Heart left ventricle (tissue), 13 donors: ENCODE data around the gene MMP12.

Experiments
- CTCF ChIP-seq, 12 donors: fragments of 200-600 bp; sonication (generic) in 4 of 12; IDR thresholded peaks; one replicate each; pipeline versions ENCODE4 v1.5.0 to v1.8.0; 2018 to 2022; ENCODE audit warnings: antibody characterized with exemption in 12 of 12, mild to moderate bottlenecking in 5 of 12
- POLR2A ChIP-seq, 2 donors: fragments of 450-650 bp; IDR thresholded peaks; one replicate each; pipeline ENCODE4 v1.6.1; 2017; ENCODE audit warnings: antibody characterized with exemption in 2 of 2, mild to moderate bottlenecking in 2 of 2, moderate library complexity in 2 of 2
- donor health status: ischemic (EF 13 %, LVEDD 7.1; RV severe dilation, severe dysfunction).
- donor health status: DM: no; HTN: yes; CAD: no.
- donor health status: DM: no; HTN: no; CAD: no.
- donor health status: ischemic (EF 25% LVEDD 6.9; RV normal size, moderate dysfunction).
- donor health status: ischemic (EF 25% LVEDD 5.7; RV mildly dilated, moderate dysfunction).
- donor health status: ischemic (EF 35%, LVEDD 5.7; RV mildly dilated, moderate dysfunction).
- donor health status: nonischemic (EF 11% LVEDD 7.7; RV severe dilation, severe dysfunction).
- donor health status: DM: yes; HTN: yes; CAD: no.
- donor health status: PGD.
- donor health status: ischemic (EF 29% LVEDD 5.4; RV normal size, mild dysfunction).
- donor health status: nonischemic (EF 23%, LVEDD 6.1; RV moderate dilation, normal function).

DNA sequence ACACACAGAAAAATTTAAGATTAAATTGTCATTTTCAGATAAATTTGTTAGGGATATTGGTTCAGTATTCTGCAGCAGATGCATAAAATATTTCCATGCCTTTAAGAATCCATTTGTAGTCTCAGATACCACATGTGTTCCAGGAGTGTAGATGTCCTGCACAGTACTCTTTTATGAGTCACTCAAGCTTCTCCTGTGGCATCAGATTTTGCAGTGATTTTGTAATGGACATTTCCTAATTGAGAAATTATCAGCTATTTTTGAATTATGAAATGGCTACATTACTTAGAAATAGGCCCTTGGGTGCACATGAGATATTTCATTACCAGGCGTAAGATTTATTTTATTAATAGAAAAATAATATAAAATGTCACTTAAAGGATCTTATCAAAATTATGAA lies 50.2 kb downstream of the MMP12 start:
- TF ChIP-seq CTCF (IDR thresholded peaks at IDR 0.05) (no peak), POLR2A (IDR thresholded peaks at IDR 0.05) (no peak)
